HCT116 (cell line): ENCODE data around the gene HSF4. TPM values are rescaled to one million over a fixed set of nuclear protein-coding genes. Genes with fewer than 3 reads are reported as not detected.

Source experiments
- ATAC-seq: fragments of 200-7000 bp; cut with Tn5 transposase; 2 replicates; pipeline ENCODE4 v1.9.1; 2020; ENCODE audit warnings: mild to moderate bottlenecking, moderate library complexity
- BruUV-seq: library from RNA; stranded (reverse); fragments of 400-500 nt; replicated peaks from 2 replicates; lab custom pipeline; 2021; lab: Mats Ljungman, UMichigan
- CTCF ChIA-PET: fragments of 300-600 bp; sonication (Branson Sonifier 250); formaldehyde crosslinking; loops from one replicate; lab custom pipeline; 2021; ENCODE audit warnings: antibody characterized with exemption; lab: Charles Lee
- POLR2A ChIA-PET: fragments of 300-600, 350-600 bp; sonication (Branson Sonifier 250); formaldehyde crosslinking; loops from one replicate; lab custom pipeline; 2021; ENCODE audit warnings: antibody characterized with exemption; lab: Charles Lee
- RAD21 ChIA-PET, 2 experiments: fragments of 300-600 bp; sonication (Branson Sonifier 250); formaldehyde crosslinking; loops; one replicate each; lab custom pipeline; 2023; ENCODE audit warnings: low total read pairs in 2 of 2; ENCODE audit not compliant: uncharacterized antibody in 2 of 2, unreplicated experiment in 2 of 2, low non-redundant PET in 1 of 2; lab: Charles Lee
- DNase-seq: peaks from one replicate; pipeline ENCODE4 v3.0.0-alpha.2; 2010; ENCODE audit warnings: low read depth, low spot score
- H2AFZ ChIP-seq: fragments of 200-600 bp; shearing (Covaris generic), sonication (generic); 2 replicates; pipeline ENCODE4 v1.6.1; 2017; ENCODE audit warnings: low read depth, mixed run types, mixed read lengths, antibody characterized with exemption, low read length; ENCODE audit not compliant: poor library complexity, severe bottlenecking
- H3K27ac ChIP-seq: 2 replicates; pipeline ENCODE4 v1.5.1; 2012; ENCODE audit warnings: low read depth, low read length
- H3K27me3 ChIP-seq: fragments of 200-600 bp; sonication (generic); 2 replicates; pipeline ENCODE4 v1.6.1; 2016; ENCODE audit warnings: mixed run types, low read length, mixed read lengths; ENCODE audit not compliant: insufficient read depth
- H3K36me3 ChIP-seq, 2 experiments: fragments of 200-500 bp in 1 of 2; fragments of 200-600 bp in 1 of 2; sonication (Bioruptor generic) in 1 of 2; sonication (generic) in 1 of 2; 2 replicates each; pipeline versions ENCODE4 v1.5.1 to v1.6.1; 2014 to 2016; ENCODE audit warnings: low read length in 2 of 2, inconsistent platforms in 1 of 2, mixed read lengths in 1 of 2, mixed run types in 1 of 2; ENCODE audit not compliant: insufficient read depth in 2 of 2, control insufficient read depth in 1 of 2
- H3K4me1 ChIP-seq, 2 experiments: fragments of 200-600 bp in 1 of 2; sonication (generic) in 1 of 2; 2 replicates each; pipeline versions ENCODE4 v1.5.1 to v1.6.1; 2012 to 2017; ENCODE audit warnings: low read length in 2 of 2, inconsistent platforms in 1 of 2, mild to moderate bottlenecking in 1 of 2, mixed read lengths in 1 of 2, mixed run types in 1 of 2, moderate library complexity in 1 of 2; ENCODE audit not compliant: insufficient read depth in 2 of 2, control insufficient read depth in 1 of 2
- H3K4me2 ChIP-seq: fragments of 200-600 bp; sonication (generic); 2 replicates; pipeline ENCODE4 v1.6.1; 2017; ENCODE audit warnings: mixed run types, low read length, mixed read lengths
- H3K4me3 ChIP-seq, 2 experiments: fragments of 200-600 bp in 1 of 2; sonication (generic) in 1 of 2; replicated peaks in 1 of 2; 2 replicates each; pipeline ENCODE4 v1.5.1; 2011 to 2016; ENCODE audit warnings: low read length in 2 of 2, control low read depth in 1 of 2, low read depth in 1 of 2, mild to moderate bottlenecking in 1 of 2, mixed read lengths in 1 of 2, mixed run types in 1 of 2
- H3K79me2 ChIP-seq: fragments of 200-600 bp; sonication (generic); 2 replicates; pipeline ENCODE4 v1.6.1; 2017; ENCODE audit warnings: mild to moderate bottlenecking, mixed run types, low read length, moderate library complexity, mixed read lengths; ENCODE audit not compliant: insufficient read depth
- H3K9ac ChIP-seq: fragments of 200-600 bp; sonication (generic); 2 replicates; pipeline ENCODE4 v1.6.1; 2016; ENCODE audit warnings: low read length, mixed read lengths
- H3K9me2 ChIP-seq: fragments of 200-600 bp; sonication (generic), shearing (Covaris generic); 2 replicates; pipeline ENCODE4 v1.6.1; 2017; ENCODE audit warnings: mixed run types, mild to moderate bottlenecking, moderate library complexity; ENCODE audit not compliant: insufficient read depth
- H3K9me3 ChIP-seq, 2 experiments: fragments of 200-500 bp in 1 of 2; fragments of 200-600 bp in 1 of 2; sonication (Bioruptor generic) in 1 of 2; sonication (generic) in 1 of 2; 2 replicates each; pipeline ENCODE4 v1.6.1; 2014 to 2017; ENCODE audit warnings: low read length in 2 of 2, mixed read lengths in 2 of 2, inconsistent platforms in 1 of 2, low read depth in 1 of 2, mild to moderate bottlenecking in 1 of 2, mixed run types in 1 of 2, moderate library complexity in 1 of 2; ENCODE audit not compliant: control insufficient read depth in 1 of 2, insufficient read depth in 1 of 2
- H4K20me1 ChIP-seq: fragments of 200-600 bp; sonication (generic), shearing (Covaris generic); 2 replicates; pipeline ENCODE4 v1.6.1; 2017; ENCODE audit warnings: mixed run types, mild to moderate bottlenecking, moderate library complexity; ENCODE audit not compliant: insufficient read depth
- ATF3 ChIP-seq: IDR thresholded peaks from 2 replicates; pipeline ENCODE4 v1.6.1; 2012
- CBX3 ChIP-seq: IDR thresholded peaks from 2 replicates; pipeline ENCODE4 v1.6.1; 2012; ENCODE audit warnings: low read depth
- CEBPB ChIP-seq: IDR thresholded peaks from 2 replicates; pipeline ENCODE4 v1.6.1; 2012; ENCODE audit warnings: low read depth
- EGR1 ChIP-seq: IDR thresholded peaks from 2 replicates; pipeline ENCODE4 v1.6.1; 2012; ENCODE audit warnings: low read depth
- ELF1 ChIP-seq: IDR thresholded peaks from 2 replicates; pipeline ENCODE4 v1.6.1; 2012; ENCODE audit warnings: low read depth, borderline replicate concordance
- EZH2 ChIP-seq: fragments of 200-600 bp; sonication (generic); IDR thresholded peaks from 2 replicates; pipeline ENCODE4 v1.6.1; 2017; ENCODE audit warnings: antibody characterized with exemption, mixed run types
- EZH2phosphoT487 ChIP-seq: fragments of 200-600 bp; IDR thresholded peaks from 2 replicates; pipeline ENCODE4 v1.6.1; 2018; ENCODE audit warnings: antibody characterized with exemption, borderline replicate concordance
- FOSL1 ChIP-seq: IDR thresholded peaks from 2 replicates; pipeline ENCODE4 v1.6.1; 2012; ENCODE audit warnings: low read depth
- JUND ChIP-seq: IDR thresholded peaks from 2 replicates; pipeline ENCODE4 v1.6.1; 2012
- POLR2A ChIP-seq: IDR thresholded peaks from 2 replicates; pipeline ENCODE4 v1.7.0; 2011; ENCODE audit warnings: borderline replicate concordance; ENCODE audit not compliant: insufficient read depth, insufficient read length; ENCODE audit errors: extremely low read depth
- POLR2AphosphoS5 ChIP-seq: IDR thresholded peaks from 2 replicates; pipeline ENCODE4 v1.6.1; 2011; ENCODE audit warnings: mild to moderate bottlenecking, low read depth, low read length, moderate library complexity
- REST ChIP-seq: IDR thresholded peaks from 2 replicates; pipeline ENCODE4 v1.6.1; 2012; ENCODE audit warnings: low read depth
- SIN3A ChIP-seq: IDR thresholded peaks from 2 replicates; pipeline ENCODE4 v1.6.1; 2012; ENCODE audit warnings: low read depth
- SP1 ChIP-seq: IDR thresholded peaks from 2 replicates; pipeline ENCODE4 v1.6.1; 2012; ENCODE audit warnings: low read depth
- TCF7L2 ChIP-seq: IDR thresholded peaks from 2 replicates; pipeline ENCODE4 v1.7.0; 2011; ENCODE audit warnings: borderline replicate concordance, inconsistent platforms; ENCODE audit not compliant: insufficient read depth, insufficient read length; ENCODE audit errors: extremely low read depth
- ZFX ChIP-seq: fragments of 450-650 bp; IDR thresholded peaks from 2 replicates; pipeline ENCODE4 v1.6.1; 2017
- ZNF274 ChIP-seq: fragments of 200-500 bp; sonication (Bioruptor generic); IDR thresholded peaks from 2 replicates; pipeline ENCODE4 v1.6.1; 2014; ENCODE audit warnings: mild to moderate bottlenecking, low read depth, low read length, inconsistent platforms
- intact Hi-C: fragments of 100-400 bp; cut with micrococcal nuclease; formaldehyde crosslinking; loops from 2 replicates; pipeline ENCODE4 v1.10.0; 2022
- total RNA-seq: library from RNA; stranded (reverse); gene quantifications from one replicate; pipeline ENCODE4 v1.2.1, GENCODE V29; 2021; ENCODE audit not compliant: unreplicated experiment
- TF ChIP-seq, protein P1 (sequence below): IDR thresholded peaks from 2 replicates; pipeline ENCODE4 v1.6.1; 2012
- TF ChIP-seq, protein P2 (sequence below), 3 experiments: fragments of 200-600 bp in 1 of 3; sonication (generic) in 1 of 3; IDR thresholded peaks in 2 of 3; conservative IDR thresholded peaks in 1 of 3; 2 replicates each; pipeline ENCODE4 v1.5.1; 2012 to 2017; ENCODE audit warnings: low read depth in 2 of 3, low read length in 2 of 3, antibody characterized with exemption in 1 of 3, borderline replicate concordance in 1 of 3, control low read depth in 1 of 3, mild to moderate bottlenecking in 1 of 3, mixed read lengths in 1 of 3, mixed run types in 1 of 3, moderate library complexity in 1 of 3; ENCODE audit not compliant: insufficient read depth in 1 of 3
- TF ChIP-seq, protein P3 (sequence below): IDR thresholded peaks from 2 replicates; pipeline ENCODE4 v1.6.1; 2011; ENCODE audit warnings: mild to moderate bottlenecking, low read length, moderate library complexity; ENCODE audit not compliant: insufficient replicate concordance; ENCODE audit errors: extremely low read depth

HSF4 gene
- total RNA-seq, 1 experiment from 2014 or later: 46.6 TPM

DNA sequence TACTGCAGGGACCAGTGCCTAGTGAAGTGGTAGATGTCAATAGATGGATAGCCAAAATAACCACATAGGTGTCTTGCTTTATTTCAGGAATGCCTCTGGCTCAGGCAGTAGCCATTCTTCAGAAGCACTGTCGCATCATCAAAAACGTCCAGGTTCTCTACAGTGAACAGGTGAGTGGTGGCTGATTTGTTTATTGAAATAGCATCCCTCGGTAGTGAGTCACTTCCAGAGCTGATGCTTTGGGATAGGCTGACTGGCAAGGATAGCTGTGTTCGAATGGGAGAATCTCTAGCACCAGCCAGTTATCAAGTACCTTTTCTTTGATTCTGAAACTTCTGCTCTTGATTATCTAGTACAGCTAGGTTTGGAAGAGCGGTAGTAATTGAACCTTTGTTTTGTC lies 44.5 kb upstream of the HSF4 start:
- RAD21 ChIA-PET: no interaction called here
- Histone ChIP-seq H2AFZ (no peak overlapping the region), H3K27ac (no peak overlapping the region), H4K20me1 (no peaks in the 10 kb centered on the region), H3K36me3 (peaks cover 5 to 22% of the 10 kb centered on the region in 2 experiments), H3K4me1 (peaks cover 15 to 17% of the 10 kb centered on the region in 2 experiments), H3K9me2 (no peaks in the 10 kb centered on the region), H3K4me3 (no peak overlapping the region), H3K9me3 (no peaks in the 10 kb centered on the region), H3K27me3 (no peaks in the 10 kb centered on the region), H3K79me2 (peaks cover 44% of the 10 kb centered on the region), H3K9ac (no peak overlapping the region), H3K4me2 (no peak overlapping the region)
- TF ChIP-seq, protein P1, sequence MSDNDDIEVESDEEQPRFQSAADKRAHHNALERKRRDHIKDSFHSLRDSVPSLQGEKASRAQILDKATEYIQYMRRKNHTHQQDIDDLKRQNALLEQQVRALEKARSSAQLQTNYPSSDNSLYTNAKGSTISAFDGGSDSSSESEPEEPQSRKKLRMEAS: no peak
- TF ChIP-seq FOSL1 (no peak), ELF1 (no peak), CBX3 (no peak), SIN3A (no peak), POLR2AphosphoS5 (no peak), SP1 (no peak), EZH2phosphoT487 (no peak), REST (no peak), ZNF274 (no peak), ZFX (no peak), POLR2A (no peak), TCF7L2 (no peak), EZH2 (no peak), CEBPB (no peak), ATF3 (no peak), JUND (no peak), EGR1 (no peak)
- TF ChIP-seq, protein P2, sequence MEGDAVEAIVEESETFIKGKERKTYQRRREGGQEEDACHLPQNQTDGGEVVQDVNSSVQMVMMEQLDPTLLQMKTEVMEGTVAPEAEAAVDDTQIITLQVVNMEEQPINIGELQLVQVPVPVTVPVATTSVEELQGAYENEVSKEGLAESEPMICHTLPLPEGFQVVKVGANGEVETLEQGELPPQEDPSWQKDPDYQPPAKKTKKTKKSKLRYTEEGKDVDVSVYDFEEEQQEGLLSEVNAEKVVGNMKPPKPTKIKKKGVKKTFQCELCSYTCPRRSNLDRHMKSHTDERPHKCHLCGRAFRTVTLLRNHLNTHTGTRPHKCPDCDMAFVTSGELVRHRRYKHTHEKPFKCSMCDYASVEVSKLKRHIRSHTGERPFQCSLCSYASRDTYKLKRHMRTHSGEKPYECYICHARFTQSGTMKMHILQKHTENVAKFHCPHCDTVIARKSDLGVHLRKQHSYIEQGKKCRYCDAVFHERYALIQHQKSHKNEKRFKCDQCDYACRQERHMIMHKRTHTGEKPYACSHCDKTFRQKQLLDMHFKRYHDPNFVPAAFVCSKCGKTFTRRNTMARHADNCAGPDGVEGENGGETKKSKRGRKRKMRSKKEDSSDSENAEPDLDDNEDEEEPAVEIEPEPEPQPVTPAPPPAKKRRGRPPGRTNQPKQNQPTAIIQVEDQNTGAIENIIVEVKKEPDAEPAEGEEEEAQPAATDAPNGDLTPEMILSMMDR (IDR thresholded peaks at IDR 0.05 in 2 of 3, conservative IDR thresholded peaks at IDR 0.05 in 1 of 3; ENCODE audit: borderline replicate concordance in 1 of 3, insufficient read depth in 1 of 3, low read depth in 2 of 3, low read length in 2 of 3): no peak
- TF ChIP-seq, protein P3, sequence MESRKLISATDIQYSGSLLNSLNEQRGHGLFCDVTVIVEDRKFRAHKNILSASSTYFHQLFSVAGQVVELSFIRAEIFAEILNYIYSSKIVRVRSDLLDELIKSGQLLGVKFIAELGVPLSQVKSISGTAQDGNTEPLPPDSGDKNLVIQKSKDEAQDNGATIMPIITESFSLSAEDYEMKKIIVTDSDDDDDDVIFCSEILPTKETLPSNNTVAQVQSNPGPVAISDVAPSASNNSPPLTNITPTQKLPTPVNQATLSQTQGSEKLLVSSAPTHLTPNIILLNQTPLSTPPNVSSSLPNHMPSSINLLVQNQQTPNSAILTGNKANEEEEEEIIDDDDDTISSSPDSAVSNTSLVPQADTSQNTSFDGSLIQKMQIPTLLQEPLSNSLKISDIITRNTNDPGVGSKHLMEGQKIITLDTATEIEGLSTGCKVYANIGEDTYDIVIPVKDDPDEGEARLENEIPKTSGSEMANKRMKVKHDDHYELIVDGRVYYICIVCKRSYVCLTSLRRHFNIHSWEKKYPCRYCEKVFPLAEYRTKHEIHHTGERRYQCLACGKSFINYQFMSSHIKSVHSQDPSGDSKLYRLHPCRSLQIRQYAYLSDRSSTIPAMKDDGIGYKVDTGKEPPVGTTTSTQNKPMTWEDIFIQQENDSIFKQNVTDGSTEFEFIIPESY: no peak
- no TSS peak for BruUV-seq
- POLR2A ChIA-PET: no interaction called here
- ATAC-seq: no peak
- no peak for DNase-seq
- intact Hi-C loops: no loop called here
- CTCF ChIA-PET: no interaction called here
